MM.1S (cell line): ENCODE results near the gene MEGF6.

Source experiments
- DNase-seq: peaks from one replicate; pipeline ENCODE4 v3.0.0-alpha.2; 2015
- H2AFZ ChIP-seq: fragments of 300-600 bp; sonication (generic); 2 replicates; pipeline ENCODE4 v1.6.0; 2016; ENCODE audit warnings: antibody characterized with exemption, low read length
- H3F3A ChIP-seq: fragments of 300-600 bp; sonication (generic); 2 replicates; pipeline ENCODE4 v1.6.1; 2016; ENCODE audit warnings: mild to moderate bottlenecking, antibody characterized with exemption, low read length, moderate library complexity, mixed read lengths; ENCODE audit not compliant: insufficient read depth
- H3K27ac ChIP-seq: fragments of 300-600 bp; sonication (generic); 2 replicates; pipeline ENCODE4 v1.5.1; 2016; ENCODE audit warnings: mild to moderate bottlenecking, low read length
- H3K27me3 ChIP-seq: fragments of 300-600 bp; sonication (generic); replicated peaks from 2 replicates; pipeline ENCODE4 v1.6.0; 2016; ENCODE audit warnings: low read length; ENCODE audit not compliant: insufficient read depth
- H3K36me3 ChIP-seq: fragments of 300-600 bp; sonication (generic); replicated peaks from 2 replicates; pipeline ENCODE4 v1.6.1; 2016; ENCODE audit warnings: mild to moderate bottlenecking, low read length, mixed read lengths; ENCODE audit not compliant: insufficient read depth
- H3K4me1 ChIP-seq: fragments of 300-600 bp; sonication (generic); 2 replicates; pipeline ENCODE4 v1.6.1; 2016; ENCODE audit warnings: low read length, mixed read lengths
- H3K4me2 ChIP-seq: fragments of 300-600 bp; sonication (generic); 2 replicates; pipeline ENCODE4 v1.6.0; 2016; ENCODE audit warnings: low read depth, low read length
- H3K4me3 ChIP-seq: fragments of 300-600 bp; sonication (generic); 2 replicates; pipeline ENCODE4 v1.5.1; 2016; ENCODE audit warnings: low read length, mixed read lengths
- H3K79me2 ChIP-seq: fragments of 300-600 bp; sonication (generic); 2 replicates; pipeline ENCODE4 v1.6.1; 2016; ENCODE audit warnings: mixed run types, low read length, mixed read lengths
- H3K9ac ChIP-seq: fragments of 300-600 bp; sonication (generic); 2 replicates; pipeline ENCODE4 v1.6.1; 2016; ENCODE audit warnings: low read length, mixed read lengths
- H3K9me2 ChIP-seq: fragments of 300-600 bp; sonication (generic); replicated peaks from 2 replicates; pipeline ENCODE4 v1.6.1; 2016; ENCODE audit warnings: mild to moderate bottlenecking, low read length, mixed read lengths; ENCODE audit not compliant: insufficient read depth
- H3K9me3 ChIP-seq: fragments of 300-600 bp; sonication (generic); replicated peaks from 2 replicates; pipeline ENCODE4 v1.6.1; 2016; ENCODE audit warnings: mild to moderate bottlenecking, low read length, mixed read lengths; ENCODE audit not compliant: insufficient read depth
- H4K20me1 ChIP-seq: fragments of 300-600 bp; sonication (generic); 2 replicates; pipeline ENCODE4 v1.6.1; 2016; ENCODE audit warnings: mild to moderate bottlenecking, low read length, moderate library complexity, mixed read lengths; ENCODE audit not compliant: insufficient read depth
- CTCF ChIP-seq: fragments of 300-600 bp; sonication (generic); IDR thresholded peaks from 2 replicates; pipeline ENCODE4 v1.5.1; 2016; ENCODE audit warnings: antibody characterized with exemption, low read length, mixed read lengths
- EZH2 ChIP-seq: fragments of 300-600 bp; sonication (generic); optimal IDR thresholded peaks from 2 replicates; pipeline ENCODE3; 2017; ENCODE audit warnings: low read depth, mild to moderate bottlenecking, antibody characterized with exemption, low read length, mixed read lengths
- EZH2phosphoT487 ChIP-seq: fragments of 300-600 bp; sonication (generic); IDR thresholded peaks from 2 replicates; pipeline ENCODE4 v1.6.1; 2018; ENCODE audit warnings: antibody characterized with exemption, low read length

Gene MEGF6

GRCh38 chr1:3482378-3482849 lies 128.9 kb downstream of the MEGF6 start:
- H3K27ac ChIP-seq, result no peak overlapping the region
- H4K20me1 ChIP-seq, result no peaks in the 10 kb centered on the region
- no peak overlapping the region for H2AFZ ChIP-seq
- DNase-seq, result no peak
- TF ChIP-seq CTCF (peak; percentile 20; the same call in 1 of the 2 replicates), EZH2phosphoT487 (no peak), EZH2 (no peak)
- no peaks in the 10 kb centered on the region for H3K79me2 ChIP-seq
- H3K4me2 ChIP-seq, result no peak overlapping the region
- no peaks in the 10 kb centered on the region for H3K9me3 ChIP-seq
- H3K9me2 ChIP-seq, result no peaks in the 10 kb centered on the region
- no peaks in the 10 kb centered on the region for H3F3A ChIP-seq
- no peaks in the 10 kb centered on the region for H3K36me3 ChIP-seq
- H3K4me1 ChIP-seq, result no peaks in the 10 kb centered on the region
- no peak overlapping the region for H3K4me3 ChIP-seq
- H3K27me3 ChIP-seq, result peaks cover 64% of the 10 kb centered on the region
- H3K9ac ChIP-seq, result no peak overlapping the region

GRCh38 chr1:3481836-3482375 lies 129.4 kb downstream of the MEGF6 start:
- no peaks in the 10 kb centered on the region for H4K20me1 ChIP-seq
- no peak overlapping the region for H3K4me3 ChIP-seq
- no peaks in the 10 kb centered on the region for H3K4me1 ChIP-seq
- no peaks in the 10 kb centered on the region for H3F3A ChIP-seq
- H2AFZ ChIP-seq, result no peak overlapping the region
- no peak overlapping the region for H3K4me2 ChIP-seq
- H3K9me3 ChIP-seq, result no peaks in the 10 kb centered on the region
- H3K36me3 ChIP-seq, result no peaks in the 10 kb centered on the region
- no peaks in the 10 kb centered on the region for H3K9me2 ChIP-seq
- peaks cover 61% of the 10 kb centered on the region for H3K27me3 ChIP-seq
- no peaks in the 10 kb centered on the region for H3K79me2 ChIP-seq
- DNase-seq, result no peak
- no peak for TF ChIP-seq EZH2
- no peak for TF ChIP-seq EZH2phosphoT487
- TF ChIP-seq CTCF, result no peak
- H3K27ac ChIP-seq, result no peak overlapping the region
- H3K9ac ChIP-seq, result no peak overlapping the region

GRCh38 chr1:3481046-3481445 lies 130.3 kb downstream of the MEGF6 start:
- Histone ChIP-seq H3K27me3 (peaks cover 52% of the 10 kb centered on the region), H3K4me1 (no peaks in the 10 kb centered on the region), H3K9me3 (no peaks in the 10 kb centered on the region), H3K36me3 (no peaks in the 10 kb centered on the region), H3K9me2 (no peaks in the 10 kb centered on the region), H3K79me2 (no peaks in the 10 kb centered on the region), H2AFZ (no peak overlapping the region), H3K9ac (no peak overlapping the region), H3K4me3 (no peak overlapping the region), H4K20me1 (no peaks in the 10 kb centered on the region), H3K27ac (no peak overlapping the region), H3F3A (no peaks in the 10 kb centered on the region), H3K4me2 (no peak overlapping the region)
- no peak for TF ChIP-seq CTCF
- TF ChIP-seq EZH2, result no peak
- TF ChIP-seq EZH2phosphoT487, result no peak
- DNase-seq, result no peak
